Endothelial cell of umbilical vein (primary cell): ENCODE results near the gene ATOH7. TPM values are rescaled to one million over a fixed set of nuclear protein-coding genes. Genes with fewer than 3 reads are reported as not detected.

Experiments
- BruUV-seq: library from RNA; stranded (reverse); fragments of 400-500 nt; replicated peaks from 2 replicates; lab custom pipeline; 2021; lab: Mats Ljungman, UMichigan
- CTCF ChIA-PET: fragments of 300-600, 350-600 bp; sonication (Branson Sonifier 250); formaldehyde crosslinking; loops from one replicate; lab custom pipeline; 2021; ENCODE audit warnings: antibody characterized with exemption, inconsistent platforms; lab: Charles Lee
- POLR2A ChIA-PET: fragments of 300-600, 350-600 bp; sonication (Branson Sonifier 250); formaldehyde crosslinking; loops from one replicate; lab custom pipeline; 2021; ENCODE audit warnings: antibody characterized with exemption, inconsistent platforms; lab: Charles Lee
- DNase-seq: peaks from one replicate; pipeline ENCODE4 v3.0.0-alpha.2; 2011; ENCODE audit warnings: low read depth, low spot score
- FAIRE-seq: peaks from 2 replicates; lab custom pipeline; 2011; peaks lifted over from hg19 to GRCh38; lab: Jason Lieb, UNC
- H2AFZ ChIP-seq: 2 replicates; pipeline ENCODE4 v1.6.0; 2012; ENCODE audit warnings: low read depth, low read length, control low read depth, inconsistent platforms
- H3K27ac ChIP-seq: 2 replicates; pipeline ENCODE4 v1.5.1; 2011; ENCODE audit warnings: low read depth, mild to moderate bottlenecking, control low read depth, low read length, moderate library complexity; ENCODE audit not compliant: insufficient read depth
- H3K27me3 ChIP-seq, 2 experiments: 2 replicates each; pipeline versions ENCODE4 v1.6.0 to v1.6.1; 2011; ENCODE audit warnings: low read length in 2 of 2, mixed read lengths in 1 of 2; ENCODE audit not compliant: control insufficient read depth in 2 of 2, insufficient read depth in 2 of 2
- H3K36me3 ChIP-seq, 2 experiments: 2 replicates in 1 of 2; 3 replicates in 1 of 2; pipeline ENCODE4 v1.5.1; 2011; ENCODE audit warnings: low read length in 2 of 2, mild to moderate bottlenecking in 1 of 2, moderate library complexity in 1 of 2; ENCODE audit not compliant: control insufficient read depth in 2 of 2, insufficient read depth in 2 of 2; ENCODE audit errors: extremely low read depth in 1 of 2
- H3K4me1 ChIP-seq: 3 replicates; pipeline ENCODE4 v1.5.1; 2011; ENCODE audit warnings: mild to moderate bottlenecking, low read length; ENCODE audit not compliant: control insufficient read depth, insufficient read depth; ENCODE audit errors: extremely low read depth
- H3K4me2 ChIP-seq: 2 replicates; pipeline ENCODE4 v1.6.1; 2011; ENCODE audit warnings: low read length, control low read depth, mixed read lengths; ENCODE audit not compliant: insufficient read depth
- H3K4me3 ChIP-seq, 3 experiments: fragments of 200-600 bp in 1 of 3; sonication (generic), shearing (Covaris generic) in 1 of 3; replicated peaks in 1 of 3; 2 replicates each; pipeline ENCODE4 v1.5.1; 2011 to 2016; ENCODE audit warnings: control low read depth in 3 of 3, low read length in 3 of 3, mild to moderate bottlenecking in 2 of 3, inconsistent platforms in 1 of 3, low read depth in 1 of 3, moderate library complexity in 1 of 3; ENCODE audit not compliant: insufficient read depth in 1 of 3
- H3K79me2 ChIP-seq: 2 replicates; pipeline ENCODE4 v1.6.0; 2012; ENCODE audit warnings: low read length, inconsistent platforms; ENCODE audit not compliant: control insufficient read depth, insufficient read depth
- H3K9ac ChIP-seq: replicated peaks from 2 replicates; pipeline ENCODE3; 2011; ENCODE audit warnings: low read length, control low read depth; ENCODE audit not compliant: insufficient read depth; ENCODE audit errors: extremely low read depth
- H3K9me1 ChIP-seq: replicated peaks from 3 replicates; pipeline ENCODE4 v1.6.0; 2011; ENCODE audit warnings: mild to moderate bottlenecking, low read length; ENCODE audit not compliant: control insufficient read depth, insufficient read depth; ENCODE audit errors: extremely low read depth
- H3K9me3 ChIP-seq: replicated peaks from 2 replicates; pipeline ENCODE4 v1.5.1; 2012; ENCODE audit warnings: low read length, inconsistent platforms; ENCODE audit not compliant: control insufficient read depth, insufficient read depth
- H4K20me1 ChIP-seq: replicated peaks from 2 replicates; pipeline ENCODE3; 2011; ENCODE audit warnings: mild to moderate bottlenecking, low read length; ENCODE audit not compliant: control insufficient read depth, insufficient read depth; ENCODE audit errors: extremely low read depth
- CTCF ChIP-seq, 2 donors: IDR thresholded peaks; 1 replicate in 1 of 2; 2 replicates in 1 of 2; pipeline ENCODE4 v1.5.1; 2011; ENCODE audit warnings: low read length in 2 of 2, mild to moderate bottlenecking in 2 of 2, moderate library complexity in 2 of 2, control low read depth in 1 of 2, inconsistent platforms in 1 of 2, low read depth in 1 of 2; ENCODE audit not compliant: insufficient read depth in 1 of 2; ENCODE audit errors: extremely low read depth in 1 of 2
- FOS ChIP-seq: IDR thresholded peaks from 2 replicates; pipeline ENCODE4 v1.6.1; 2011; ENCODE audit warnings: mild to moderate bottlenecking, low read length, moderate library complexity, borderline replicate concordance; ENCODE audit not compliant: insufficient read depth
- GATA2 ChIP-seq: IDR thresholded peaks from 2 replicates; pipeline ENCODE4 v1.7.0; 2011; ENCODE audit warnings: low read depth, mild to moderate bottlenecking, moderate library complexity, mixed read lengths, low read length; ENCODE audit not compliant: insufficient read length, insufficient read depth
- POLR2AphosphoS5 ChIP-seq: IDR thresholded peaks from 2 replicates; pipeline ENCODE4 v1.6.1; 2012; ENCODE audit warnings: low read depth, mild to moderate bottlenecking, control low read depth, low read length, moderate library complexity; ENCODE audit not compliant: insufficient read depth
- dilution Hi-C: fragments of 300-500 bp; cut with MboI; formaldehyde crosslinking; loops from one replicate; pipeline ENCODE4 v1.15.0; 2019; ENCODE audit warnings: low sequenced_read_pairs; ENCODE audit not compliant: extremely low pct_ligation_motif_present
- intact Hi-C: fragments of 100-400 bp; cut with micrococcal nuclease; formaldehyde crosslinking; loops from one replicate; pipeline ENCODE4 v1.10.0; 2022
- polyA plus RNA-seq, 4 experiments: library from polyadenylated mRNA; depleted of rRNA in 3 of 4; stranded (reverse) in 3 of 4; unstranded in 1 of 4; fragments of >200 nt; gene quantifications; 2 replicates each; pipeline versions ENCODE4 v1.2.1 to v1.2.3, GENCODE V29; 2011 to 2012; ENCODE audit warnings: missing spikeins in 1 of 4
- total RNA-seq: library from RNA; stranded (reverse); gene quantifications from 2 replicates; pipeline ENCODE4 v1.2.3, GENCODE V29; 2021
- TF ChIP-seq, protein P1 (sequence below): IDR thresholded peaks from 2 replicates; pipeline ENCODE4 v1.6.1; 2011; ENCODE audit not compliant: insufficient read depth, insufficient read length

The ATOH7 gene
- total and polyA plus RNA-seq, 2 donors (not counting 3 experiments of a cell fraction or from before 2014, with no cell fraction given), result not detected

DNA sequence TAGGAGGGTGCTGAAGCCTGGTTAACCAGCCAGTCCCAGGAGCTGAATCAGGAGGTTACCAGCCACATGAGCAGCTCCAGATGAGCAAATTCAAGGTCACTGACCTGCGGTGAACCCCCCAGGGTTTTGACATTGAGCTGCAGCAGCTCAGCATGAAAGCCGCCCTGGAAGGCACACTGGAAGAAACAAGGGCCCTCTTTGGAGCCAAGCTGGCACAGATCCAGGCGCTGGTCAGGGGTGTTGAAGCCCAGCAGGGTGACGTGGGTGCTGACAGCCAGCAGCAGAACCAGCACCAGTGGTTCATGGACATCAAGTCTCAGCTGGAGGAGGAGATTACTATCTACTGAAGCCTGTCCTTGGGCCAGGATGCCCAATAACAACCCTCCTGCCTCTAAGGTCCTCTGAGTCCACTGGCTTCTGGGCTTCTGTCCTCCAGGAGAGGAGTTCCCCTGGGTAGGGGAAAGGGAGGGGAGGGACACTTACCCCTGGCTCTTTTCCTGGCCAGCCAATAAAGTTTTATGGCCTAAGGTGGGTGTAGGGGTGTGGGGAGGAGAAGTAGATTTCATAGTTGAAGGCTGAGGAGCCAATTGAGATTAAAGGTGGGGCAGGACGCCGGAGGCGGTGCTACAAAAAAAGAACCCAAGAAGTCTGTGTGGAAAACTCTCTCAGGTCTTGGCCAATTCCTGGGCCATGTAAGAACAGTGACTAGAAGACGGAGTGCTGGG lies 29.4 kb upstream of the ATOH7 start:
- FAIRE-seq (no peak), DNase-seq (no peak)
- no peaks in the 10 kb centered on the region for H4K20me1 ChIP-seq
- H3K79me2 ChIP-seq, result no peaks in the 10 kb centered on the region
- POLR2A ChIA-PET, result no interaction called here
- TF ChIP-seq FOS (no peak), GATA2 (no peak), POLR2AphosphoS5 (no peak), CTCF (IDR thresholded peaks at IDR 0.05; ENCODE audit: extremely low read depth in 1 of 2, insufficient read depth in 1 of 2, low read depth in 1 of 2, low read length in 2 of 2) (no peak)
- TF ChIP-seq, protein P1, sequence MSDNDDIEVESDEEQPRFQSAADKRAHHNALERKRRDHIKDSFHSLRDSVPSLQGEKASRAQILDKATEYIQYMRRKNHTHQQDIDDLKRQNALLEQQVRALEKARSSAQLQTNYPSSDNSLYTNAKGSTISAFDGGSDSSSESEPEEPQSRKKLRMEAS, result no peak
- no peaks in the 10 kb centered on the region for H3K36me3 ChIP-seq
- no peak overlapping the region for H3K4me2 ChIP-seq
- no peaks in the 10 kb centered on the region for H3K4me1 ChIP-seq
- no peak overlapping the region for H3K27ac ChIP-seq
- CTCF ChIA-PET, result interaction anchor here (1.3 kb wide), 1 partner anchor 49 kb away, joined by 5 read pairs; no protein-coding TSS in a partner anchor
- no peaks in the 10 kb centered on the region for H3K9me1 ChIP-seq
- no peak overlapping the region for H3K4me3 ChIP-seq
- intact Hi-C loops (no loop called here), dilution Hi-C loops (no loop called here)
- no TSS peak for BruUV-seq
- peaks cover 2 to 5% of the 10 kb centered on the region in 2 experiments for H3K27me3 ChIP-seq
- no peaks in the 10 kb centered on the region for H3K9me3 ChIP-seq
- no peak overlapping the region for H2AFZ ChIP-seq
- no peak overlapping the region for H3K9ac ChIP-seq
